BE2C (cell line): ENCODE measurements around the gene RAB3IL1.

Experiments
- DNase-seq: peaks from one replicate; pipeline ENCODE4 v3.0.0-alpha.2; 2020
- H3K27me3 ChIP-seq: fragments of 250-450 bp; sonication (Bioruptor Pico); 2 replicates; pipeline ENCODE4 v1.5.1; 2020; ENCODE audit warnings: mild to moderate bottlenecking
- H3K36me3 ChIP-seq: fragments of 250-450 bp; sonication (Bioruptor Pico); 2 replicates; pipeline ENCODE4 v1.5.1; 2020; ENCODE audit warnings: mild to moderate bottlenecking
- H3K4me1 ChIP-seq: fragments of 250-450 bp; sonication (Bioruptor Pico); 2 replicates; pipeline ENCODE4 v1.5.1; 2020
- H3K4me3 ChIP-seq: 2 replicates; pipeline ENCODE4 v1.5.1; 2011; ENCODE audit warnings: low read depth, low read length
- H3K9me3 ChIP-seq: fragments of 250-450 bp; sonication (Bioruptor Pico); 2 replicates; pipeline ENCODE4 v1.5.1; 2020
- TF ChIP-seq, protein P1 (sequence below): IDR thresholded peaks from 2 replicates; pipeline ENCODE4 v1.5.1; 2012; ENCODE audit warnings: mild to moderate bottlenecking, low read depth, low read length

Gene RAB3IL1

DNA sequence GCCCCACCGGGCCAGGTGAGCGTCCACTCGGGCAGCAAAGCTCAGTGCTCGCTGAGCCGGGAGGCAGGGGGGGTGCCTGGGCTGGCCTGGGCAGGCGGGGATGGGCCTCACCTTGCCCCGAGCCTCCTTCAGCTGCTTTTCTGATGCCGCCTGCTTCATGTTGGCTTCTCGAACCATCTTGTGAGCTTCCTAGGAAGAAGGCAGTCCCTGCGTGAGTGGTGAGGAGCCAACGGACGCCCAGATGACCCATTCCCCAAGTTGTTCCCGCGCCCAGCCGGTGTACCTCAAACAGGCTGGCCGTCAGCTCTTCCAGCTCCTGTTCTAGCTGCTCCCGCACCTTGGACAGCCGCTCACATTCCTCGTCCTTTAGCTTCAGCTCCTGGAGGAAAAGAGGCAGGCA is 10.1 kb downstream of the RAB3IL1 start:
- H3K27me3 ChIP-seq, result no peaks in the 10 kb centered on the region
- DNase-seq, result no peak
- TF ChIP-seq, protein P1, sequence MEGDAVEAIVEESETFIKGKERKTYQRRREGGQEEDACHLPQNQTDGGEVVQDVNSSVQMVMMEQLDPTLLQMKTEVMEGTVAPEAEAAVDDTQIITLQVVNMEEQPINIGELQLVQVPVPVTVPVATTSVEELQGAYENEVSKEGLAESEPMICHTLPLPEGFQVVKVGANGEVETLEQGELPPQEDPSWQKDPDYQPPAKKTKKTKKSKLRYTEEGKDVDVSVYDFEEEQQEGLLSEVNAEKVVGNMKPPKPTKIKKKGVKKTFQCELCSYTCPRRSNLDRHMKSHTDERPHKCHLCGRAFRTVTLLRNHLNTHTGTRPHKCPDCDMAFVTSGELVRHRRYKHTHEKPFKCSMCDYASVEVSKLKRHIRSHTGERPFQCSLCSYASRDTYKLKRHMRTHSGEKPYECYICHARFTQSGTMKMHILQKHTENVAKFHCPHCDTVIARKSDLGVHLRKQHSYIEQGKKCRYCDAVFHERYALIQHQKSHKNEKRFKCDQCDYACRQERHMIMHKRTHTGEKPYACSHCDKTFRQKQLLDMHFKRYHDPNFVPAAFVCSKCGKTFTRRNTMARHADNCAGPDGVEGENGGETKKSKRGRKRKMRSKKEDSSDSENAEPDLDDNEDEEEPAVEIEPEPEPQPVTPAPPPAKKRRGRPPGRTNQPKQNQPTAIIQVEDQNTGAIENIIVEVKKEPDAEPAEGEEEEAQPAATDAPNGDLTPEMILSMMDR, result no peak
- H3K36me3 ChIP-seq, result no peaks in the 10 kb centered on the region
- H3K9me3 ChIP-seq, result no peaks in the 10 kb centered on the region
- no peaks in the 10 kb centered on the region for H3K4me1 ChIP-seq
- no peak overlapping the region for H3K4me3 ChIP-seq

DNA sequence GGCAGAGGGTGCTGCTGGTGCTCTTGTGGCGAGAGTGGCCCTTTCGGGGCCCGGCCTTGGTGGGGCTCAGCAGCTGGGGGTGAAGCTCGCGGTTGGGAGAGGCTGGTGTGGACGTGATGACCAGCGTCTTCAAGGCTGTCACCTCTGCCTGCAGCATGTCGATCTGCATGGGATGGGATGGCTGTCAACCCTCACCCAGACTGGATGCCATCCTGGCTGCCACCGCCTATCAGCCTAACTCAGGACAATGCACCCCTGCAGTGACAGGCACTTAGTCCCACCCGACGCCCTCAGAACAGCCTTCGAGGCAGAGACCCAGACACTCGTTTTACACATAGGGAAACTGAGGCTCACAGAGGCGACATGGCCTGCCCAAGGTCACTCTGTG is 10.8 kb downstream of the RAB3IL1 start:
- Histone ChIP-seq H3K4me1 (no peaks in the 10 kb centered on the region), H3K36me3 (no peaks in the 10 kb centered on the region), H3K9me3 (no peaks in the 10 kb centered on the region), H3K4me3 (no peak overlapping the region), H3K27me3 (no peaks in the 10 kb centered on the region)
- TF ChIP-seq, protein P1, result no peak
- DNase-seq, result no peak

DNA sequence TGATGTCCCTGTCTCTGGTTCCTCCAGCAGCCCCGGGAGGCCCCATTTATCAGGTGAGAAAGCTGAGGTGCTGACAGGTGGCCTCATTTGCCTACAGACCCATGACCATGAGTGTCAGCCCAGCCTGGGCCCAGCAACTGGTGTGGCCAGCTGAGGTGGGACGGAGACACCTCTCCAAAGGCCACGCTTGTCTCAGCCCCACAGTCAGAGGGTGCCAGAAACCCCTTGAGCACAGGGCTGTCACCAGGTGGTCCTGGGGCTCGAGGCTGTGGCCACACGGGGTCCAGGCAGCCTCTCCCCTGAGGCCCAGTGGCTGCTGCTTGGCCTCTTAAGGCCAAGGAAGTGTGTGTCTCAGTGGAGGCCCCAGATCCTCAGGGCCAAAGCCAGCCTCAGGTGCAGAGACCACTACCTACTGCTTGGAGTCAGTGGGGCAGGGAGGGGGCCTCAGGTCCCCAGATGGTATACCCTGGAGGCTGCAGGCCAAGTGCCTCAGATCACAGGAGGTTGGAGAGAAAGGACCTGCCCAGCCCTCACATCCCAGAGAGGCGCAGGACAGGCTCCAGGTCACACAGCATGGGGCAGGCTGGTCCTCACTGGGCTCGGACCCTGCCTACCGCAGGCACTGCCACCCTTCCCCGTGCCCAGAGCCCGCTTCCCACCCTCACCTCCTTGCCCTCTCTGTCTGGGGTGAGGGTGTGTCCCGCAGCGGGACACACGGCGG is 11.4 kb downstream of the RAB3IL1 start:
- TF ChIP-seq, protein P1, result no peak
- no peaks in the 10 kb centered on the region for H3K27me3 ChIP-seq
- no peaks in the 10 kb centered on the region for H3K9me3 ChIP-seq
- no peaks in the 10 kb centered on the region for H3K4me1 ChIP-seq
- no peak overlapping the region for H3K4me3 ChIP-seq
- H3K36me3 ChIP-seq, result no peaks in the 10 kb centered on the region
- DNase-seq, result no peak

DNA sequence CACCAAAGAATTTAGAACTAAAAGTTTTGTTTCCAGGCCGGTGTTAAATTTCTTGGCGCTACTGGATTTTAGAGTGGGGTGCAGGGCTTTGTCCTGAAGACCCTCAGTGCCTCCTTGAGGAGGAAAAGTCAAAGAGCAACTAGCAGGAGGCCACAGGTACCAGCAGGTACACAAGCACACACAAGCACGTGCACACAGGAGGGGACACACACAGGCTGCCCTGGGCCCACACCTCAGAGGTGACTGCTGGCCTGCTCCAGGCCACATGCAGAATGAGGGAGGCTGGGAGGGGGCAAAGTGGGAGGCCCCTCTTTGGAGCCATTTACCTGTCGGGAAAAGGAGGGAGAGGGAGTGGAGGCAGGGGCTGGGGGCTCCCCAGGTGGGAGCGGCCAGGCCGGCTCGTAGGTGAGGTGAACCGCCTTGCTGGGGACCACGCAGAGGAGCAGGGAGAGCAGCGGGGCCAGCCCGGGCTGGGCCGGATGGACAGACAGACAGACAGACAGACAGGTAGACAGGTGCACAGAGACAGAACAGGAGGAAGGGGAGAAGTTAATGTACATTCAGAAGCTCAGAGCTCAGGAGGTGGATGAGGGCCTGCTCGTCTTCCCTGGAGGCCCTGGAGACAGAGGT is 12.2 kb downstream of the RAB3IL1 start:
- Histone ChIP-seq H3K36me3 (no peaks in the 10 kb centered on the region), H3K9me3 (no peaks in the 10 kb centered on the region)
- TF ChIP-seq, protein P1, result no peak

DNA sequence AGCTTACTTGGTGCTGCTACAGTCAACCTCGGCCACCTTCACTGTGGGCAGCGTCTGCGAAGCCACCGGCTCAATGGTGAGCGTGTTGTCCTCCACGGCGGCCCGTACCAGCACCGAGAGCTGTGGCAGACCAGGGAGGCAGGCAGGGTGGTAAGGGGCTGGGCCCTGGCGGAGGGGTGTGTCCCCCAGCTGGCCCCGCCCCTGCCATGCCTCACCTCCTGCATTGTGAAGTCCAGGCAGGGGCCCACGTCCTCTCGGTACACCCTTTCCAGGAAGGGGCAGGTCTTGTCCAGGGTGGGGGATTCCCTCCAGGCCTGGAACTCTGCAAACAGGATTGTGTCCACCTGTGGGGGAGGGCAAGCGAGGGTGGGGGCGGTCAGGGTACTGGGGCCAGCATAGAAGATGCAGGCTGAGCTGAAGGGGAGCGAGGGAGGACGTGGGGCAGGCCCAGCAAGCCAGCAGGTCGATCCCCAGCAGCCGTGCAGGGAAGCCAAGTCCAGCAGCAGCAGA is 12.8 kb downstream of the RAB3IL1 start:
- H3K4me3 ChIP-seq, result no peak overlapping the region
- DNase-seq, result no peak
- TF ChIP-seq, protein P1, result no peak
- H3K4me1 ChIP-seq, result no peaks in the 10 kb centered on the region; the same call in 1 of the 2 replicates
- no peaks in the 10 kb centered on the region for H3K27me3 ChIP-seq
- no peaks in the 10 kb centered on the region for H3K9me3 ChIP-seq
- no peaks in the 10 kb centered on the region for H3K36me3 ChIP-seq

More for the DNA sequence above, 12.2 kb downstream of the RAB3IL1 start:
- DNase-seq, result no peak
- no peak overlapping the region for H3K4me3 ChIP-seq
- no peaks in the 10 kb centered on the region for H3K27me3 ChIP-seq
- H3K4me1 ChIP-seq, result no peaks in the 10 kb centered on the region

DNA sequence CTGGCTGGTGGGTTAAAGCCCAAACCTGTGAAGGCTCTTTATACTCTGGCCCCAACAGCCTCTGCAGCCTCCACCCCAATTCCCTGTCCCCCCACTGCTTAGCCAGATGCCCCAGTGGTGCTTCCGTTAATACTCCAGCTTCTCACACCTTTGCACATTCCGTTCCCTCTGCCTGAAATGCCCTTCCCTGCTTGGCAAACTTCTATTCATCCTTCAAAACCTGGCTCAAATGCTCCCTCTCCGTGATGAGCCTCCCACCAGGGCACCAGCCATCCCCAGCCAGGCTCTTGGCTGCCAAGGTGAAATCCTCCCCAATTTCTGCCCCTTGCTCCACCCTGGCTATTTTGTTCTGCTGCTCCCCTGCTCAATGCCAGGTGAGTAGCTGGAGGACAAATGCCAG is 13.5 kb downstream of the RAB3IL1 start:
- TF ChIP-seq, protein P1, result no peak

More for the DNA sequence above, 13.5 kb downstream of the RAB3IL1 start:
- Histone ChIP-seq H3K9me3 (no peaks in the 10 kb centered on the region), H3K27me3 (no peaks in the 10 kb centered on the region), H3K4me1 (peaks cover 3% of the 10 kb centered on the region; the same call in 1 of the 2 replicates), H3K36me3 (no peaks in the 10 kb centered on the region), H3K4me3 (no peak overlapping the region)
- no peak for DNase-seq
